ENCODE results near the gene NEUROD4.
"Not testable (repeated sequence)": the region's sequence is repeated elsewhere in the genome, so short reads cannot be mapped to it uniquely, and the experiment has no call there.

NEUROD4 gene

DNA sequence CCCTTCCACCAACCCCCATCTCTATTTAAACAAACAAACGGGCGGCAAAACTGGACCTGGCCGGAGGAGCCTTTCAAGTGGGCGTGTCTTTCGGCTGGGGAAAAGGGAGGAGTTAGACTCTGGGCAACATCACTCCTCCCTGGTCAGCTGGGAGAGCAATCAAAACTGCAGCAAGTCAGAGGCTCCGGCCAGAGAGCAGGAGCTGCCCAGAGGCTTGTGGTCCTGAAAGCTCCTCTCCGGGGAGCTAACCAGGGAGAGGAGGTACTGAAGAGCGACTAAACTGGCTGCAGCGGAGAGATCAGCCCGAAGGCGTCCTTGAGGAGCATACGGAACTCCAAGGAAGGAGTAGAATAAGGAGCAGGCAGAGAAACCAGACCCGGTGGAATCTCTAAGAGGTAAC is at the start of gene NEUROD4:
Gene NEUROD4, plus strand, starts transcription at position 191 of the 400 bp plus-strand sequence. CDS start 6,466 bp downstream, outside the sequence.
- peak; percentile 74 for DNase-seq

- no peak for DNase-seq
Measured at GRCh38 chr12:54970741-54971140, 49.0 kb upstream of the NEUROD4 start.

DNA sequence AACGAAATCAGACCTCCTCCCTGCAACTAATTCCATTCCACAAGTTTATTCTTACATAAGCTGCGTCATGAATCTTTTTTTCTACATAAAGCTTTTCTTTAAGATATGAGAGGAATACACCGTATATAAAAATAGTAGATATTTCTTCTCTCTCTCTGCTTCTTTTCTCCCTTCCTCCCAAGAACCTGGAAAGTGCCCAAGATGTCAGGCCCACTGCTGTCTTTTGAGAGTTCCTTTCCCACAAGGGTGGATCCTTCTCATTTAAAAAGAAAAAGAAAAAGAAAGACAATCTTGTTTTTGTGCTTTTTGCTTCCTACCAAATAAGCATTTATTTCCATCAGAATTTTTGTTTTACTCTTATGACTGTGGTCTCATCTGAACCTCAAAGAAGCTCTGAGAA is 46.2 kb upstream of the NEUROD4 start:
- DNase-seq = no peak

DNA sequence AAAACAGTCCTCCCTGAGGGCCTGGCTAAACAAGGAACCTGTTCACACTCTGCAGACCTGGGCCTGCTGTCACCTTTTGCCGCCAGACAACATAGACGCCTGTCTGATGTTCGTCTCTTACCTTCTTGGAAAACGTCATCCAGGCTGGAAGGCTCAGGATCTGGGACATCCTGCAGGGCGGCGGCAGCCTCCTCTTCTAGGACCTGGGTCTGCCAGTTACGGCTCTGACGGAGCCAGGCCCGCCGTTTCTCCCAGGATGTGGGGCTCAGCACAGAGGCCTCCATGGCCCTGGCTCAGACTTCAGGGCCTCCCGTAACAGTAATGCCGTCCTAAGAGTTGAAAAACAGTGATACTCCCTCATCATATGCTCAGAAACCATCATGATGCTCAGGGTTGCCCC is 45.5 kb upstream of the NEUROD4 start:
- DNase-seq = no peak

DNA sequence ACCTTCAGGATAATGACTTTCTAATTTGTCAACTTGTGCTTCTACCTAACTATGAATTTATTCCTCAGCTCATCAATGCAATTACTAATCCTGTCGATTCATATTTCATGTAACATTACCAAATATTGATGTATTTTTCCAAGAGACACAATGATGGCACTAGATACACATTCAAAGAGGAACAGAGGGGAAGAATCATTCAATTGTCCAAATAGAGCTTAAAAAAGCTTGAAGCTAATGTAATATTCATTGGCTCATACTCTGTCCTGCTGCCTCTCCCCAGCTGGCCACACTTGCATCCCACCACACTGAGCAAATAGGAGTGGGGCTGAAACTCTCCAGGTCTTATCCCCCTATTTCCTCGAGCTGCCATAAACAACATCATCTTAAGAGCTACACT is 44.5 kb upstream of the NEUROD4 start:
- DNase-seq = no peak

GRCh38 chr12:54975875-54976274 is 43.9 kb upstream of the NEUROD4 start:
- DNase-seq = no peak

DNA sequence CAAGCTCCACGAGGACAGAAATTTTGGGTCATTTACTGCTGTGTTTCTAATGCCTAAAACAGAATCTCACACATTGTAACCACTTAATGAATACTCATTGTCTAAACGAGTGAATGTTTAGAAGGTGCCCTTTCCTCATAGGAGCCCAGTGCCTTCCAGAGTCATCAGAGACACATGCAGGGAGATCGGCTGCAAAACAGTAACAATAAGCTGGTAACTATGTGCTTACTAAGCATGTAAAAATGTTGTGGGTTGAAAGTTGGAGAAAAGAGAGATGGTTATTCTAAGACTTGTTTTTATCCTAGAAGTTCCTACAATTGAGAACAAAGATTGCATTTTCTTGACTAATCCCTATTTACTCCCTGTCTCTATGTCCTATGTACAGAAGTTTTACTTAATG is 42.6 kb upstream of the NEUROD4 start:
- no peak for DNase-seq

DNA sequence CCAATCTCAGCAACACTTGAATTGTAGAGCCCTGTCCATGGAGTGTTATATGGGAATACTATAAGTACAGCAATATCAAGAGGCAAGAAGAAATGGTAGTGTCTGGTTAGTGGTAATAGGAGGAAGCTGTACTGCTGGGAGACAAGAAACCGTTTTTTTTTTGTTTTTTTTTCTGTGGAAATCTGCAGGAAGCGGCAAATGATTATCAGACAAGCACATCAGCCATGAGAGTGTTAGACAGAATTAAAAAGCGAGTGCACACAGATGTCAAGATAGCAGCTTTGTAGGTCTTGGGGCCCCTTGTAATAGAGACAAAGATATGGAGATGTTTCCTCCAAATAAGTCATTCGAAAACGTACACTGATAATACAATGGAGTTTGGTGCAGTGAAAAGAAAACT is 41.9 kb upstream of the NEUROD4 start:
- DNase-seq = no peak

DNA sequence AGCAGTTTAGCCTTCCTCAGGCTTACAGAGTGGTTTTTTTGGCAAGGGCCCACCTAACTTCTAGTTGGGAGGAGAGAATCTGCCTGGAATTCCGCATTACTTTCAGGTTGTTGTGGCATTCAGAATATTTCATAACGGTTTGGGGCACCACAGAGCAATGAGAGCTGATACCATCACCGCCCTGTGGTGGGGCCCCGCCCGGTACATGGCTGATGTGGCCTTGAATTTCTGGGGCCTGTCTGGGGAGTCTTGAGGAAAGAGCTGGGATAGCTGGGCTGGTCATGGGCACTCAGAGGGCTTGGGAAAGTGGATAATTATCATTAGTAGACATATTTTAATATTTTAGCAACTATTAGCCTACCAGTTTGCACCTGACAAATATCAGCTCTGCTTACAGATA is 39.4 kb upstream of the NEUROD4 start:
- DNase-seq = no peak

GRCh38 chr12:54981796-54982195 is 38.0 kb upstream of the NEUROD4 start:
- no peak for DNase-seq

- no peak for DNase-seq
Measured at GRCh38 chr12:54983536-54984101, 36.2 kb upstream of the NEUROD4 start.

- peak; percentile 68 for DNase-seq
Measured at GRCh38 chr12:54984658-54985376, 35.0 kb upstream of the NEUROD4 start, which contains the start of gene TESPA1. TESPA1 (minus strand) TSS chr12:54984762; CDS start chr12:54974562, 10,200 bp downstream.

GRCh38 chr12:54986773-54987172 is 33.0 kb upstream of the NEUROD4 start:
- not testable (repeated sequence) for DNase-seq

DNA sequence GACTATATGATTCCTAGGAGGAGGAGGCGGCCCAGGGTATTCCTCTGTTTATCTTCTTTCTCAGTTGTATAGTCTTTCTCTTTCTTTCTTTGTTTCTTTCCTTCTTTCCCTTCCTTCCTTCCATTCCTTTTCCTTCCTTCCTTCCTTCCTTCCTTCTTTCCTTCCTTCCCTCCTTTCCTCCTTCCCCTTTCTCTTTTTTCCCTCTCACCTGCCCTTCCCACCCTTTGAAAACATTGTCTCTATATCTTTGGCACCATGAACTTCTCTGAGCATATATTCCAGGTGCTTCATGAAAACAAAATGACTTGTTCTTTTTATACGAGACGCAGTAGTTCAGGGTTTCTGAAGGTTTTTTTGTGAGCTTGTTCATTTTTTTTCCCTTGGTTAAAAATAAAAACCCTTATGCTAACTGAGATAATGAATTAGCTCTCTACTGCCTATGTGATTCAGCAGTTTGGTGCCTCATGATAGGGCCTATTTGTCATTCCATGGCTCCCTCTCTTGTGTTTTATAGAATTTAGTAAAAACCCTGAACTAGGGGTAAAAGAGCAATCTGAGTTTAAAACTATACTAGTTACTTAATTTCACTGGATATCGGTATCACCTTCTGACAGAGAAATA is 32.1 kb upstream of the NEUROD4 start:
- no peak for DNase-seq

GRCh38 chr12:54988402-54989054 is 31.2 kb upstream of the NEUROD4 start:
- DNase-seq = peak; percentile 91

DNA sequence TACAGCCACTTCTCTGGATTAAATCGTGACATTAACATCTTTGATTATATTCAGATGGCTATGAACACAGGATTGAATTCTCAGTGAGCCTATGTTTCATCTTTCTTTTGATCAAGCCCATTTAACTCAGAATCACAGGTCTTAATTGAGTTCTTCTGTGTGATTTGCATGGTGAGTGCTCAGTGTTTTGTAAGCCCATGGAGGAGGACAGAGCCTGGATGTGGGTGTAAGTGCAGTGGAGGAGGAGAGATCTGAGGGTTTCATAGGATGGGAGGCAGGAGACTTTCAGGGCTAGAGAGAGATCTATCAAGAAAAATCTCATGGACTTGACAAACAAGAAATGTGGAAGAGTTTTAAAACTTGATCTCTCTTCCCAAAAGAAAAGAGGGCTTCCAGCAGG is 29.9 kb upstream of the NEUROD4 start:
- no peak for DNase-seq

DNA sequence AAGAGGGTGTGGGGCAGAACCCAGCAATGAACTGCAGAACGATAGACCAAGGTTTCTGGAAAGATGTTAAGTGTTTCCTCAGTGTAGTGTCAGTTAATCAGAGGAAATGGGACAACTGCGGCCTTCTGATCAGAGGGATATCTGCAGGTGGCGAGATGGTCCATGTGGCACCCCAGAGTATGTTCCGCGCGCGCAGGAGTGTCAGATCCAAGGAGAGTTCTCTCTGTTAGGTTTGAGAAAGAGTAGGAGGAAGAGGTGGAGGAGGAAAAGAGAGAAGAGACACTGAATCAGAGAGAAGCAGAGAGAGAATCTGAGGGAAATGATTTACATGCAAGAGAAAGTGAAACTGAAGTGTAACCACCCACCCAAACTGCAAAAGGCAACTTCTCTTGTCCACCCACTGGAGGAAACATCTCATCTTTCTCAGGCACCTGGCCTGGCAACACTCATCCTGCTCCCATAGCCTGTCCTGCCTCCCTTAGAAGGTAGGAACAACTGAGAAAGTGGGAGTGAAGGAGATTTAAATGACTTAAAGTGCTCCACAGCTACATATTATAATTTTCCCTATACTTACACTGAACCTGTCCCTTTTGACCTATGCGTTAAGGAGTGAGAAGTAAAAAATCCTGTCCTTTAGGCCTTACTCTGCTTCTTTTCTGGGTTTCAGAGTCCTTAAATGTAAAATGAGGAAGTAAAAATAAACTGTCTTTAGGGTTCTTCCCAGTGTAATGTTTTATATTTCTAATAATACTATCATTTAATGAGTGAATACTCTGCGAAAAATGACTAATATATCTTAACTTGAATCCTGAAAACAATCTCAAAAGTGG is 28.4 kb upstream of the NEUROD4 start:
- DNase-seq = no peak

- DNase-seq = no peak
Measured at GRCh38 chr12:54991991-54992375, 27.8 kb upstream of the NEUROD4 start.

- DNase-seq = peak; percentile 48
Measured at GRCh38 chr12:54993181-54993835, 26.5 kb upstream of the NEUROD4 start.

- DNase-seq = no peak
Measured at GRCh38 chr12:54996205-54996604, 23.6 kb upstream of the NEUROD4 start.

DNA sequence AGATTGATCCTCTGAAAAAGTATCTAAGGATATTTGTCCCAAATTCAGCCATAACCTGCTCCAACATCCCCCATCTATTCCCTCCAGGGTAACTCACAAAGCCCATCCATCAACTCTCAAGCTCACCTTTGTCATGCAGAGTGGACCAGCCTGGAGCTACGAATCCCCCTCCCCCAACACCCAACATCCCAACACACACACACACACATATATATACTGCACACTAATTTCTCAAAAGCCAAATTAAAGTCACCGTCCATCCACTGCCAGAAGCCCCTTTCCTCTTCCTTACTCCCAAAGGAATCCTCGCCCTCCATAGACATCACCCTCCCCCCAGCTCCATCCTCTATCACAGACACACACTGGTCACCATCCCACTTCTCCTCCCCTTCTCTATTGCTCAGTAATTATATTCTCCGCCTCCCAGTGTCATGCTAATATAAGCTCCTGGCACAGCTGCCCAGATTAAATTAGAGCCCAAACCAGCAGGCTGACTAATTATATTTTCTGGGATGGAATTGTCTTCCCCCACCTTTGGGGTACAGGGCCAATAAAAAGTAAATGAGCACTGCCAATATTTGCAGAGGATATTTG is 21.7 kb upstream of the NEUROD4 start:
- DNase-seq = no peak

All from femur (tissue), 1 donor.